ENCODE measurements around the gene MGAT4A.
A peak's percentile ranks its signal among the peaks of the same experiment; 100 is the strongest.

MGAT4A gene

GRCh38 chr2:98731041-98731893 is at the start of gene MGAT4A:
Gene MGAT4A (minus strand): TSS chr2:98731132. CDS start chr2:98726332, 4,800 bp downstream.
- peak; percentile 86 for DNase-seq

DNA sequence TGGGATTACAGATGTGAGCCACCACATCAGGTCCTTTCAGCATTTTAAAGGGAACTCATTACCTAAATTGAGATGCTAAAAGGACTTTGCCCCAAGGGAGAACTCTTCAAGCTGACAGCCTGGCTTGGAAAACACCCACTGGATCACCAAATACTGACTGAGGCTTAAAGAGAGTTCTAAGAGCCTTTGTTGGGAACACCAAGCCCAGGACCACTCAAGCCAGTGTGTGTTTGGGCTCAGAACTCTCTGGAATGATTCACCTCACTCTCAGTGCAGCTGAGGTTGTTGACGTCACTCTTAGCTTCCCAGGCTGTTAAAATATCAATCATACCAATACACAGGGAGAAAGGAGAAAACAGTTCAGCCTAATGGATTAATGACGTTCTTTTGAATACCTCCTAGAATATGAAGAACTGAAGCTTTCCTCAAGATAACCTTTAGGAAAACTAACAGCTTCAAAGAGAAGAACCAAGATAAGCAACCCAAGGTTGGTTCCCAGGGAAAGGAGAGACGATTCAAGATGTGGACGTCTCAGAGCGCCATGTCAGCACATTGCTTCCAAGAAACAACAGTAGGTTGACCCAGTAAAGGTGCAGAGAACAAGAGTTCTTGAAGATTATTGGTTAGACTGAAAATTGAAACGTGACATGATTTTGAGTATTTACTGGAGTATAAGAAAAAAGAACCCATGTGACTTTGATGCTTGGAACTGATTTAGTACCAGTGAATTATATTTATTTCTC is 48.0 kb upstream of the MGAT4A start:
- no peak for DNase-seq

DNA sequence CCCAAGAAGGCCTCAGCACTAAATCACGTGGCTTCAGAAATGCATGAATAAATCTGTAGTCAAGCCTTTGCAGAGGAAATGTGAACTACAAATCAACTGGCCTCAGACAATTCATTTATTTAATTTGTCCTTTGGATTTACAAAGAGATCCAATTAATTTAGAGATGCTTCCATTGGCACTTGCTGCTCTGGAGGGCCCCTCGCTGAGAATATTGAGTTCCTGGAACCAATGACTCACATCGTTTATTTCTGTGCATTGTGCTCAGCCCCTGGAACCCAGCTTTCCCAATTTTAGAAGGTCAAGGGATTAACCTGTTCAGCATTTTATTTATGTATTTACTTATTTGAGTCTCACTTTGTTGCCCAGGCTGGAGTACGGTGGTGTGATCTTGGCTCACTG is 47.2 kb upstream of the MGAT4A start:
- no peak for DNase-seq

GRCh38 chr2:98777710-98778109 is 46.8 kb upstream of the MGAT4A start:
- DNase-seq: no peak

- DNase-seq: no peak
Observed at GRCh38 chr2:98777076-98777475, 46.1 kb upstream of the MGAT4A start.

GRCh38 chr2:98776136-98776535 is 45.2 kb upstream of the MGAT4A start:
- DNase-seq: no peak

DNA sequence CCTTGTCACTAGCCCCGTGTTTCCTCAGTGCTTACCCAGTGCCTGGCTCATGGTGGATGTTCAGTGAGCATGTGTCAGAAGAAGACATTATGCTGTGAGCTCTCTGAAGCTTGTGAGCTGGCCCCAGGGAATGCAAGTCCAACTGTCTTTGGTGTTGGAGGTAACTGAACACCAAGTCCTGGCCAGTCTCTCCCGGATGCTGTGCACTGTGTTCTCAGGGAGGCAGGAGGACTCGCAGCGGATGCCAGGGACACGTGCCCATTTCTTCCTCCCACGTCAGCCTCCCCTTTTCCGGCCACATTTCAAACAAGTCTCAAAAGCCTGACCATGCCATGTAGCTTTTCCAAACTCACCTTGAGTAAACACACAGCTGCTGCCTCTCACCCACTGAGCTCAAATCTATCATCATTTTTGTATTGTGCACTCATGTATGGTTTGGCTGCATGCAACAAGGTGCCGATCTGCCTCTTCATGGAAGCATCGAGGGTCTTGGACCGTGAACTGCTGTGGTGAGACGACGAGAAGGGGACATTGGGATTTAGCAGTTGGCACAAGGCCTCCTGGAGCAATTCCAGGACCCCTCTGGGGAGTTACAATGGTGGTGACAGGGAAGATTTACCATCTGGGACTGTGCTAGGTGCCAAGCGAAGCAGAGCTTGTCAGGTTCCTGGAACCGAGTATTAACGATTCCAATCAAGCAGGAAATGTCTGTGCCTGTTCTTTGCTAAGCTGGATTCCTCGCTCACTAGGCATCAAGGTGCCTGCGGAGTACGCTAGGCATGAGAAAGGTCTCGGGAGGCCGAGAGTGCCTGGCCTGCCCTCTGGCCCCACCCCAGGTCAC is 44.4 kb upstream of the MGAT4A start:
- no peak for DNase-seq

- no peak for DNase-seq
Observed at GRCh38 chr2:98773907-98774306, 43.0 kb upstream of the MGAT4A start.

DNA sequence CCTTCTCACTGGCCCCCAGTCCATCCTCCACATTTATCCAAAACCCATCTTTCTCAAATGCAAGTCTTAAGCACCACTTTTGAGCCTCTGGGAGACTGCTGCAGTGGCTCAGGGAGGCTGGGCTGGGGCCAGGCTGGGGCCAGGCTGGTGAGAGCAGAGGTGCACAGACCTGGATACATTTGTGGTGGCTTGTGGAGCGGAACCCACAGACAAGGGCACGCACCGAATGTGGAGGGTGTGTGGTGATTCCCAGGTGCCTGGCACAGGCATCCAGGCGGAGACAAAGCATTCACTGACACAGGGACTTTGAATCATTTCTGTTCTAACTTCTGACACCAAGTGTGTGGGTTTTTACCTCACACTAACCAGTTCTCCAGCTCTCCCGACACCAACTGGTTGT is 42.2 kb upstream of the MGAT4A start:
- no peak for DNase-seq

DNA sequence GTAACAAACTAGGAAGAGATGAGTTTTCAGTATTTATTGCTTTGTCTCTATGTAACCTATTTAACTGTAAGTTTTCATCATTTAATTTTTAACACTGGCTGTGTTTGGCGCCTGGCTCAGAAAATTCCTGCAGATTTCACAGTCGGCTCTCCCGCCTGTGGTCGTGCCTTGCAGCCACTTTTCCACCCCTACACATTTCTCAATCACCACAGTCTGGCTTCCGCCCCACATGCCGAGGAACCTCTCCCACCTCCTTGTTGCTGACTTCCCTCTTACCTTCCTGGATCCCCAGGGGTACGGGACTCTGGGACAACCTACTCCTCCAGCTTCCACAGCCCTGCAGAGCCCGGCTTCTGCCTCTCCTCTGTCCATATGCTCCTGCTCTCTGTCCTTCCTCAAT is 41.6 kb upstream of the MGAT4A start:
- DNase-seq: no peak

DNA sequence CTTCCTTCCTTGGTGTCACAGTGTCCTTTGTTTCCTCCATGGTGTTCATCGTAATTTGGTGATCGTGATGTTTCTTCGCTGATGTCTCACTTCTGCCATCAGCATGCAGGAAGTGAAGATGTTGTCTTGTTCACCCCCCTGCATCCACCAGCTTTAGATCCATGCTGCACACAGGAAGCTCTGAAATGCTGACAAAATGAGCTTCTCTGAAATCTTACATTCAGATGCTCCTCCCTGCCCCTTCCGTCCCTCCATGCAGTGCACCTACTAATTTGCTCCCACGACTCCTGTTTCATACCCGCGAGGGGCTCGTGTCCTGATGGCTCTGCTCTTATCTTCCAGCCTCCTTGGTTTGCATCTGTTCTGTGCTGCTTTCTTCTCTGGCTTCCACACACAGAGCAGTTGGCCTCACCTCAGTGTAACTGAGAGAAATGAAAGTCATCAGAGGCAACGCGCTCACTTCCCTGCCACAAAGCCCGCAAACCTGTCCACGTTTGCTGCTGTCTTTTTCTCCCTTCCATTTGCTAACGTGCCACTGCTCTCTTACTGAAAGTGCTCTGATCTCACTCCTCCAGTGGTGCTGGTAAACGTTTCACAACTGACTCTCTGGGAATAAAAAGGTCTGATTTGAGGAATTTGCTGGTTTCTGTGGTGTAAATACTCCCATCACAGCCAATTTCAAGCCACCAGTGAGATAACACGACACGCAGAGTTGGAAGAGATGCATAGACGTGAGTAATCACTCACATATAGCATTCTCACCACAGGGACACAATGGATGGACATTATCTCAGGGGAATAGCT is 41.0 kb upstream of the MGAT4A start:
- DNase-seq: peak; percentile 79

DNA sequence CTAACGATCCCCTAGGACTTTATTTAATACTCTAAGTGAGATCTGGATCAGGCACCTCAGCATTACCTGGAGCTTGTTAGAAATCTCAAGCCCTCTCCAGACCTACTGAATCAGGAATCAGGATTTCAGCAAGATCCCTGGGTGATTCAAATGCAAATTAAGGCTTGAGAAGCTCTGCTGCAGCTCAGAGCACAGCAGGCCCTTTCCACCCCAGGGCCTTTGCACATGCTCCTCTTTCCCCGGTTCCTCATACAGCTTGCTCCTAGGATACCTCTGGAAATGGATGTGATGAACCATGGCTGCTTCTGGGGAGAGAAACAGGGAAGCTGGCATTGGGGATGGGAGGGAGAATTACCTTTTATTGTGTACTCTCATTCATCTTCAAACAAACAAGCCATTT is 40.3 kb upstream of the MGAT4A start:
- no peak for DNase-seq

DNA sequence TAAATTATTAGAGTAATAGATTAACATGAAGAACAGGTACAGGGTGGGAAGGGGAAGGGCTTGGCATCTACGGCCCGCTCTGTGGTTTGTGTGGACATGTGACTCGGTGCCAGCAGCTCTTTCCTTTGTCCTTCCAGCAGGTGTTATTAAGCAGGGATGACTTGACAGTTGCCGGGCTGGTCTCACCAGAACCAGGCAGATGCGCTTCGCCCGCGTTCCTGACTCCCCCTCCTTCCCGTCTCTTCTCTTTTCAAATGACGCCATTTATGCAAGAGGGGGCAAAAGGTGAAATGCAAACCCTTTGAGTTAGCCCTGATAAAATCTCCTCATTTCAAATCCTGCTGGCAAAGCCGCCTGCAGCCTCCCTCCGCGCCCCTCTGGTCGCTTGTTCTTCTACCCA is 38.9 kb upstream of the MGAT4A start:
- DNase-seq: peak; percentile 49

- DNase-seq: no peak
Observed at GRCh38 chr2:98769114-98769476, 38.2 kb upstream of the MGAT4A start.

- peak; percentile 29 for DNase-seq
Observed at GRCh38 chr2:98768384-98769113, 37.6 kb upstream of the MGAT4A start.

DNA sequence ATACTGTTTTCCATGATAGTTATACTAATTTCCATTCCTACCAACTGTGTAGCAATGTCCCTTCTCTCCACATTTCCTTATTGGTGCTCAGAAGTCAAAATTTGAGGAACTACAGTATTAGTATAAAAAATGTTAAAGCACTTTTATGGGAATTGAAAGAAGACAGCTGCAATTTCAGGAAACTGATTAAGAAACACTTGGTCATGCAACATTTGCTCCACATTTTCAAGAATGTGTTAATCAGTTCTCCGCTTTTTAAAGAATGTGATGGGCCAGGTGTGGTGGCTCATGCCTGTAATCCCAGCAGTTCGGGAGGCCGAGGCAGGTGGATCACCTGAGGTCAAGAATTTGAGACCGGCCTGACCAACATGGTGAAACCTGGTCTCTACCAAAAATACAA is 33.6 kb upstream of the MGAT4A start:
- DNase-seq: no peak

DNA sequence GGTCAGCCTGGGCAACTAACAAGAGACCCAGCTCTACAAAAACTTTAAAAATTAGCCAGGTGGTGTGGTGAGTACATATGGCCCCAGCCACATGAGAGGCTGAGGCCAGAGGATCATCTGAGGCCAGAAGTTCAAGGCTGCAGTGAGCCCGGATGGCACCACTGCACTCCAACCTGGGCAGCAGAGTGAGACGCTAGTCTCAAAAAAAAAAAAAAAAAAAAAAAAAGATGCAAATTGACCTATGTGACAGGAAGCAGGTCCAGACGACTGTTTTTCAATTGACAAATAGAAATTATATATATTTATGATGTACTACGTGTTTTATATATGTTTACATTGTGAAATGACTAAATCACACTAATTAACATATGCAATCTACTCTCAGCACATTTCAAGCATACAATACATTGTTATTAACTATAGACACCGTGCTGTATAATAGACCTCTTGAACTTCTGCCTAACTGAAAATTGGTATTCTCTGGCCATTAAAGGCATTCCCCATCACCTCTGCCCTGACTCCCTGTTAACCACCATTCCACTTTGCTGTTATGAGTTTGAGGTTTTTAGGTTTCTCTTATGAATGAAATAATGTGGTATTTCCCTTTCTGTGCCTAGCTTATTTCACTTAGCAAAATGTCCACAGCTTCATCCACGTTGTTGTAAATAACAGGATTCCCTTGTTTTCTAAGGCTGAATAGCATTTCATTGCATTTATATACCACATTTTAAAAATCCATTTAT is 32.4 kb upstream of the MGAT4A start:
- DNase-seq: no peak

- no peak for DNase-seq
Observed at GRCh38 chr2:98761909-98762308, 31.0 kb upstream of the MGAT4A start.

DNA sequence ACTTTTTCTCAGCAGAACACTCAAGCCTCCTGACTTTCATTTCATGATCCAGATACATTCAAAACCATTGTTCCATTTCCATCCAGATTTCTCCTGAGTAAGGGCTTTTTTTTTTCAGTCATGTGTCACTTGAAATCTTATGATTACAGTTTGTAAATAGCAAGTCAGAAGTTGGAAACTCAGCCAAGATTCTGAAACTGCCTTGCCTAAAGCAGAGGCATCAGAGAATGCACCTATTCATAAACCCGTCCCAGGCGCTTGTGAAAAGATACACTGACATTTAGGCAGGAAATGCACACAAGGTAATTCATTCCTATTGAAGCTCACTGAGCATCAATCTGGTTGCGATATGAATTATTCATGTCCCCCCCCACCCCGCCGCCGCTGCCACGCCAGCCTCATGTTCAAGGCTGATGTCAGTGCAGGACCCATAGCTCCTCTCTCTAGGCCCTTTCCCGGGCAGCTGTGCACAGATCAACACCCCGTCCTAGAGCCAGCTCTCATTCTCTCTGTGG is 30.4 kb upstream of the MGAT4A start:
- peak; percentile 49 for DNase-seq

DNA sequence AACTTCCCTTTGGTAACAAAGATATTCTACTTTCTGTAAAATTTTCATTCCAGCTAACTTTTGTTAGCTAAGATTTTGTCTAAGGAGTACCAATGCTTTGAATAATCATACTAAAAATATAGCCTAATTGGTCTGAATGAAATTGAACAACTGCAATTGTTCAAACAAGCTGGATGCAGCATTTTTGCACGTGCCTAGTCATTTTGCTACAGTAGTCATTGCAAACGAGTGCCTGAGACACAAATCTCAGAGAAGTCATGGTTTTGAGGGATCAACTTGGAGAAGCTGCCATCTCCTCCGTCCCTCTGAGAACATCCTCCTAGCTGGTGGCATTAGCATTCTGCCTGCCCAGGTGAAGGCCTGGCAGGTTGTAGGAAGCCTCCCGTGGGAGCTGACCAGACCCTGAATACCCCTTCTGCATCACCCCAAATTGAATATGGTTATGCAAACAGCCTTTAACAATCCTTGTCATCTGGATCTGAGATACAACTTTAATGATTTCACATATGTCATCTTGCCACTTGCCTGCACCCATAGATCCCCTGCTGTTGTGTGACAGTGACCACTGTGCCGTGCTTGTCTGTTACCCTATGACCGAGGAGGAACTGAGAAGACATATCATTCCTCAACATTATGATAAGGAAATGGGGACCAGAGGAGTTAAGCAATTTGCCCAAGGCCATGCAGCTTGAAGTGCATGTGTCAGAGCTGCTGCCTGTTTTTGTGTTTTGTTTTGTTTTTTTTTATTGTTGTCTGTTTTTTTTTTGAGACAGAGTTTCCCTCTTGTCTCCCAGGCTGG is 29.1 kb upstream of the MGAT4A start:
- no peak for DNase-seq
